ENCODE measurements around the gene CASP4. TPM values are rescaled to one million over a fixed set of nuclear protein-coding genes. Genes with fewer than 3 reads are reported as not detected.

The CASP4 gene
- total RNA-seq = 4.2 TPM

GRCh38 chr11:104968355-104968855 is at the start of gene CASP4:
Gene CASP4, minus strand, starts transcription at chr11:104968574. Its CDS starts 49 bp downstream, at chr11:104968525.

GRCh38 chr11:104897891-104898684 is 70.3 kb downstream of the CASP4 start, which contains the start of gene CASP12:
Gene CASP12, minus strand, starts transcription at chr11:104898460.

Other genes with a start within 250 kb of the CASP4 start
- gene CASP12, start 70.1 kb downstream of the CASP4 start, total RNA-seq = not detected
- not detected for gene CASP5, start 54.6 kb upstream of the CASP4 start, total RNA-seq
- gene CASP1, start 66.6 kb upstream of the CASP4 start, total RNA-seq = 3.7 TPM
- gene CARD16, start 76.8 kb upstream of the CASP4 start, total RNA-seq = 1.4 TPM
- gene CARD18, start 171.2 kb upstream of the CASP4 start, total RNA-seq = not detected